HG03280 (cell line): ENCODE results near the gene FAM83G.

ENCODE experiments used
- ATAC-seq: cut with Tn5 transposase; IDR thresholded peaks from one replicate; pipeline ENCODE4 v1.9.1; 2021; ENCODE audit warnings: mild to moderate bottlenecking, moderate library complexity; ENCODE audit not compliant: unreplicated experiment

FAM83G gene

GRCh38 chr17:18993905-18994526 is 10.5 kb downstream of the FAM83G start:
- no peak for ATAC-seq

GRCh38 chr17:18992454-18993130 is 12.0 kb downstream of the FAM83G start:
- ATAC-seq: no peak

GRCh38 chr17:18991531-18992315 is 12.8 kb downstream of the FAM83G start:
- ATAC-seq: no peak

- ATAC-seq: no peak
Observed at GRCh38 chr17:18990331-18990730, 14.2 kb downstream of the FAM83G start.

DNA sequence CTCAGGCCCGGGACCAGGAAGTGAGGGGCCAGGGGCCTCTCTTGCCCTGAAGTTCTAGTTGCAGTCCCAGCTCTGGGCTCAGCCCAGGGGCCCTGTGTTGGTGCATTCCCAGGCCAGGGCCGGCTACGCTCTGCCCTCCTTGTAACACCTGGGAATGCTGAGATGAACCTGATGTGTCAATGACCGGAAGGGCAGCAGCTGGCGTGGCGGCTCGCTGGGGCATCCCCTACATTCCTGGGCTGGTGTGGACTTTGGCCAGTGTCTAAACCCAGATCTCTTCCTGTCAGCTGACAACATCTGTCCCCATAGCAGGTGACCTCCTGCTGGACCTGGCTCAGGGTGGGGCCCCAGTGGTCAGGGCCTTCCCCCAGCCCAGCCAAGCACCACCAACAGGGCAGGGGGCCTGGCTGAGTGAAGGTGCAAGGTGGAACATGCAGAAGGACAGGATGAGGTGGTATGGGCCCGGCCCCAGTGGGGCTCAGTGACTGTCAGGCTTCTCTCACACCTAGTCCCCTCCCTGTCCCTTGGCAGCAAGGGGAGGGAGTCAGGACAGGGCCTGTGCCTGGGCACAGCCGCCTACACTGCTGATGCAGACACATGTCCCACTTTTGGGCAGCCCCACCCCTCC is 15.9 kb downstream of the FAM83G start:
- no peak for ATAC-seq

DNA sequence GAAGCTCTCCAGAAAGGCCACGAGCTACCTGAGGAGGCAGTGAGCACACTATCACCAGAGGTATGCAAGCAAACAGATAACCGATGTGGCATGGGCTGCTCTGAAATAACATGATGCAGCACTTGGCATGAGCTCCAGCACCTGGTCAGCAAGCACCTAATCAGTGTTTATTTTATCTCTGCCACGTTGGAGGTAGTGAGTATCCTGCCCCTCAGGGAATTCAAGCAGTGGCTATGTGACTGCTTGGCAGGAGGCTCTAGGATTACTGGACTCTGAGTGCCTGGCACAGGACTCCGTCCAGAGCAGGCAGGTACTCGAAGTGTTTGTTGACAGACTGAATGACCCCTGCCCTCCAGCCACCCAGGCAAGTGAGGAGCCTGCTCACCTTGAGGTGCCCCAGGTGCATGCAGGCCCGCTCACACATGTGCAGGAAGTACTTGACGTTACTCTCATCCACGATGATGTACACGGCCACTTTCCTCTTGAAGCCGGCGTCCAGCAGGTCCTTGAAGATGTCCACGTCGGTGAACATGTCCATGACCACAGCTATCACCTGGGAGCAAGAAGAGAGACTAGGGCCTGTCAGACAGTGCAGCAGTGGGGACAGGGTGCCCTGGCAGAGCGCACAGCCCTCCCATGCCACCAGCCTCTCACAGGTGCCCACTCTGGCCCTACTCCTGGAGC is 16.6 kb downstream of the FAM83G start:
- no peak for ATAC-seq

GRCh38 chr17:18987230-18987610 is 17.3 kb downstream of the FAM83G start:
- ATAC-seq: no peak

GRCh38 chr17:18986541-18987229 is 17.9 kb downstream of the FAM83G start:
- no peak for ATAC-seq

- ATAC-seq: no peak
Observed at GRCh38 chr17:18985475-18985874, 19.1 kb downstream of the FAM83G start.

GRCh38 chr17:18984273-18985114 is 20.1 kb downstream of the FAM83G start:
- ATAC-seq: no peak

GRCh38 chr17:18981642-18982424 is 22.7 kb downstream of the FAM83G start:
- no peak for ATAC-seq

- no peak for ATAC-seq
Observed at GRCh38 chr17:18981335-18981641, 23.3 kb downstream of the FAM83G start.

GRCh38 chr17:18980682-18981334 is 23.8 kb downstream of the FAM83G start:
- no peak for ATAC-seq

DNA sequence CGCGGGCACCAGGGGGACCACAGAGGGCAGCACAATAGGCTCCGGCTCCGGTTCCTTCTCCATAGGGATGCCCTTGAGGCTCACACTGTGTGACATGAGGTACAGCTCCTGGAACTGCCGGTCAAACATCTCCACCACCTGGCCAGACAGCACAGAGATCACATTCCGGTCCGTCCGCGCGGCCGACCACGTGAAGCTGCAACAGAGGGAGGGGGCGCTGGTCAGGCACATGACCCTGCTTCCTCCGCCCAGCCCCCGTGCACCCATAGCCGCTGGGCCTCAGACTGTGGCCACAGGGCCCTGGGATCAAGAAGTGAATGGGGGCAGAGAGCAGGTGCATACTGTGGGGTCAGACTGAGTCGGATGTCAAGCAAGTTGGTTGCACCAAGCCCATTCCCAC is 25.9 kb downstream of the FAM83G start:
- ATAC-seq: no peak

- no peak for ATAC-seq
Observed at GRCh38 chr17:18978050-18978449, 26.5 kb downstream of the FAM83G start.

DNA sequence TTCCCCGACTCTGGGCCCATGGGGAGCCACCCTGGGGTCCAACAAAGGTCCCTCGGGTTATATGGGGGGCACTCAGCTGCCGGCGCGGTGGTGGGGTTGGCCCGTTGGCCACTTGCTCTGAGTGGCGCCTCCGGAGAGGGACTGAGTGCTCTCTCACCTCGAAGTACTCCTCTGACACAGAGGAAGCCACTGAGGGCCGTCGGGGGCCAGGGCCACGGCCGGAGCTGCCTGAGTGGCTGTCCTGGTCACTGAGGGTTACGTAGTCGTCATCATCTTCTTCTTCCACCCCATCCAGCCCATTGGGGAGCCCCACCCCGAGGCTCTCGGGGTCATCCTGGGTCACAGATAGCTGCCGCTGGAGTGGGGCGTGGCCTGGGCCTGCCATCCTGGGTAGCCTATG is 26.9 kb downstream of the FAM83G start:
- ATAC-seq: no peak

DNA sequence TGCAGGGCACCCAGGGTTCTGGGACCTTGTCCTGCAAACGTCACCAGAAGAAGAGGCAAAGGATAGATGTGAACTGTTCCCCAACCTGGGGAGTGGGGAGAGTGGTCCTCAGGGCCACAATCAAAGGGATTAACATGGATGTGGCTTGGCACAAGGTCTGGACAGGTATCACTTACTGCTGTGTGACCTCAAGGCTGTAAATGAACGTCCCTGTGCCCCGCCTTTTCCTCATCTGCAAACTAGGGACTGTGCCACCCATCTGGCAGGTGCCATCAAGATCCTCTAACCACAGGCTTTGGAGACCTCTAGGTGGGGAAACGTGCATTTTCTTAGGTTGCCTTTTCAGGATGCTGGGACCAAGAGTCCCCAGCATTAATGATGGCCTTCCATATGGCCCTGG is 27.5 kb downstream of the FAM83G start:
- no peak for ATAC-seq

GRCh38 chr17:18976201-18976600 is 28.4 kb downstream of the FAM83G start:
- ATAC-seq: no peak
